K562 (cell line): ENCODE measurements around the gene KRTAP10-4. TPM values are rescaled to one million over a fixed set of nuclear protein-coding genes. Genes with fewer than 3 reads are reported as not detected.

Source experiments
- ATAC-seq: fragments of 200-7000 bp; cut with Tn5 transposase; 3 replicates; pipeline ENCODE4 v1.9.1; 2020; ENCODE audit warnings: moderate library complexity
- BruUV-seq: library from RNA; stranded (reverse); fragments of 400-500 nt; replicated peaks from 2 replicates; lab custom pipeline; 2021; lab: Mats Ljungman, UMichigan
- CTCF ChIA-PET: fragments of 300-600 bp; formaldehyde crosslinking; extraction: SDS; loops from one replicate; lab custom pipeline; 2021; ENCODE audit warnings: low intra/inter-chr PET ratio; lab: Yijun Ruan, JAX
- POLR2A ChIA-PET: fragments of 300-600, 350-650 bp; sonication (Branson Sonifier 250); formaldehyde crosslinking; extraction: SDS; loops from one replicate; lab custom pipeline; 2021; ENCODE audit warnings: antibody characterized with exemption, inconsistent platforms; lab: Yijun Ruan, JAX
- DNase-seq, 4 experiments: peaks; one replicate each; pipeline versions ENCODE4 v3.0.0 to v3.0.0-alpha.2; 2011 to 2018; ENCODE audit warnings: low spot score in 3 of 4, mixed read lengths in 3 of 4; ENCODE audit errors: extremely low read depth in 1 of 4
- FAIRE-seq: peaks from 2 replicates; lab custom pipeline; 2011; peaks lifted over from hg19 to GRCh38; lab: Jason Lieb, UNC
- H2AFZ ChIP-seq: 2 replicates; pipeline ENCODE4 v1.6.0; 2011; ENCODE audit warnings: low read depth, low read length, control low read depth, inconsistent platforms
- H3K27ac ChIP-seq: fragments of 200-600 bp; 3 replicates; pipeline ENCODE4 v1.8.0; 2011; ENCODE audit warnings: low read depth, mild to moderate bottlenecking, control low read depth, inconsistent platforms, low read length, moderate library complexity, mixed read lengths; ENCODE audit errors: extremely low read depth
- H3K27me3 ChIP-seq, 2 experiments: fragments of 300-600 bp in 1 of 2; 2 replicates in 1 of 2; 3 replicates in 1 of 2; pipeline versions ENCODE4 v1.6.0 to v1.8.0; 2011; ENCODE audit warnings: inconsistent platforms in 2 of 2, low read length in 2 of 2, mild to moderate bottlenecking in 1 of 2, mixed read lengths in 1 of 2, moderate library complexity in 1 of 2; ENCODE audit not compliant: control insufficient read depth in 2 of 2, insufficient read depth in 2 of 2
- H3K36me3 ChIP-seq: fragments of 300-600 bp; 3 replicates; pipeline ENCODE4 v1.8.0; 2011; ENCODE audit warnings: mild to moderate bottlenecking, low read length, inconsistent platforms; ENCODE audit not compliant: control insufficient read depth, insufficient read depth
- H3K4me1 ChIP-seq, 2 experiments: fragments of 200-600 bp in 1 of 2; replicated peaks in 1 of 2; 2 replicates in 1 of 2; 3 replicates in 1 of 2; pipeline versions ENCODE4 v1.5.1 to v1.8.0; 2011; ENCODE audit warnings: inconsistent platforms in 2 of 2, low read length in 2 of 2, mild to moderate bottlenecking in 1 of 2, mixed read lengths in 1 of 2, moderate library complexity in 1 of 2; ENCODE audit not compliant: control insufficient read depth in 2 of 2, insufficient read depth in 2 of 2
- H3K4me2 ChIP-seq: 2 replicates; pipeline ENCODE4 v1.6.1; 2011; ENCODE audit warnings: low read length, control low read depth, inconsistent platforms, mixed read lengths; ENCODE audit not compliant: insufficient read depth
- H3K4me3 ChIP-seq: fragments of 200-600 bp; sonication (generic), shearing (Covaris generic); 2 replicates; pipeline ENCODE4 v1.5.1; 2016; ENCODE audit warnings: control low read depth, inconsistent platforms
- H3K79me2 ChIP-seq: fragments of 200-600 bp; 3 replicates; pipeline ENCODE4 v1.8.0; 2011; ENCODE audit warnings: low read length, inconsistent platforms; ENCODE audit not compliant: control insufficient read depth, insufficient read depth
- H3K9ac ChIP-seq, 2 experiments: 2 replicates each; pipeline versions ENCODE4 v1.6.0 to v1.6.1; 2011; ENCODE audit warnings: low read depth in 2 of 2, low read length in 2 of 2, control low read depth in 1 of 2, inconsistent platforms in 1 of 2, mild to moderate bottlenecking in 1 of 2, mixed read lengths in 1 of 2; ENCODE audit not compliant: insufficient read depth in 1 of 2
- H3K9me1 ChIP-seq: one replicate; pipeline ENCODE4 v1.6.0; 2011; ENCODE audit warnings: inconsistent platforms, mild to moderate bottlenecking, low read length, moderate library complexity; ENCODE audit not compliant: control insufficient read depth, insufficient read depth
- H3K9me3 ChIP-seq: replicated peaks from 2 replicates; pipeline ENCODE4 v1.5.1; 2011; ENCODE audit warnings: low read depth, low read length, inconsistent platforms; ENCODE audit not compliant: control insufficient read depth, insufficient read depth
- H4K20me1 ChIP-seq: replicated peaks from 2 replicates; pipeline ENCODE4 v1.6.1; 2011; ENCODE audit warnings: low read length, inconsistent platforms, mixed read lengths; ENCODE audit not compliant: control insufficient read depth, insufficient read depth
- COPS2 ChIP-seq: fragments of 450-650 bp; conservative IDR thresholded peaks from 2 replicates; pipeline ENCODE4 v1.6.1; 2016; ENCODE audit warnings: mild to moderate bottlenecking, moderate library complexity
- DDX20 ChIP-seq: fragments of 450-650 bp; IDR thresholded peaks from 2 replicates; pipeline ENCODE4 v1.6.1; 2016; ENCODE audit warnings: missing genetic modification characterization, low read depth, mild to moderate bottlenecking, missing compliant biosample characterization, moderate library complexity
- DPF2 ChIP-seq: fragments of 450-650 bp; IDR thresholded peaks from 2 replicates; pipeline ENCODE4 v1.6.1; 2016
- HBP1 ChIP-seq: fragments of 450-650 bp; formaldehyde crosslinking; IDR thresholded peaks from 2 replicates; pipeline ENCODE4 v1.4.0; 2022; ENCODE audit warnings: missing genetic modification characterization
- HNRNPK ChIP-seq: fragments of 200-400 bp; formaldehyde crosslinking; IDR thresholded peaks from one replicate; pipeline ENCODE4 v1.6.1; 2018; ENCODE audit warnings: mild to moderate bottlenecking, low read depth, low read length; ENCODE audit not compliant: poor library complexity, severe bottlenecking
- MXI1 ChIP-seq: IDR thresholded peaks from 2 replicates; pipeline ENCODE4 v1.6.1; 2011; ENCODE audit warnings: low read depth, mild to moderate bottlenecking, improper control_type of control experiment, low read length
- NR2C2 ChIP-seq, 2 experiments: fragments of 200-800 bp in 1 of 2; sonication (Bioruptor generic) in 1 of 2; sonication (generic) in 1 of 2; formaldehyde crosslinking in 1 of 2; IDR thresholded peaks; 2 replicates each; pipeline versions ENCODE4 v1.6.1 to v1.8.0; 2016 to 2022; ENCODE audit warnings: mild to moderate bottlenecking in 1 of 2, missing compliant biosample characterization in 1 of 2, missing genetic modification characterization in 1 of 2, missing genetic modification reagents in 1 of 2
- TCF7 ChIP-seq: sonication (generic); IDR thresholded peaks from 2 replicates; pipeline ENCODE4 v1.6.1; 2016; ENCODE audit warnings: antibody characterized with exemption, borderline replicate concordance
- ZBTB17 ChIP-seq: fragments of 450-650 bp; formaldehyde crosslinking; IDR thresholded peaks from 2 replicates; pipeline ENCODE4 v1.4.0; 2020; ENCODE audit warnings: mild to moderate bottlenecking
- ZNF12 ChIP-seq: sonication (generic); formaldehyde crosslinking; IDR thresholded peaks from 2 replicates; pipeline ENCODE4 v1.4.0; 2020; ENCODE audit warnings: mild to moderate bottlenecking, missing genetic modification reagents
- ZNF224 ChIP-seq: sonication (generic); formaldehyde crosslinking; IDR thresholded peaks from 2 replicates; pipeline ENCODE4 v1.8.0; 2022; ENCODE audit warnings: mild to moderate bottlenecking, missing genetic modification reagents
- ZNF57 ChIP-seq: fragments of 450-650 bp; formaldehyde crosslinking; IDR thresholded peaks from 2 replicates; pipeline ENCODE4 v1.4.0; 2020; ENCODE audit warnings: mild to moderate bottlenecking, moderate library complexity
- WGBS: fragments of 100-300 bp; shearing (Covaris generic); methylation state at CpG from one replicate; pipeline ENCODE4 v1.1.6; 2016; ENCODE audit warnings: low coverage, mixed read lengths; ENCODE audit not compliant: insufficient coverage; ENCODE audit errors: missing lambda C conversion rate; 5-methylcytosine and 5-hydroxymethylcytosine counted together
- in situ Hi-C: fragments of 300-500 bp; cut with MboI; formaldehyde crosslinking; loops from 4 replicates; pipeline ENCODE4 v1.15.0; 2018; ENCODE audit warnings: inconsistent platforms, mixed read lengths
- intact Hi-C: fragments of 100-400 bp; cut with micrococcal nuclease; formaldehyde crosslinking; loops from 2 replicates; pipeline ENCODE4 v1.14.2; 2022
- polyA plus RNA-seq, 8 experiments: library from polyadenylated mRNA; depleted of rRNA in 4 of 8; stranded (reverse) in 5 of 8; unstranded in 3 of 8; fragments of >200 nt; fragmentation: Nextera tagmentation in 2 of 8; fragmentation: Illumina TruSeq in 1 of 8; extraction: Ambion mirVana in 2 of 8; extraction: Trizol in 1 of 8; gene quantifications; 2 replicates each; pipeline versions ENCODE4 v1.2.1 to v1.2.3, GENCODE V29; 2011 to 2014; ENCODE audit warnings: inconsistent platforms in 1 of 8, missing spikeins in 1 of 8
- total RNA-seq, 7 experiments: library from RNA; depleted of rRNA in 6 of 7; stranded (reverse); fragments of >200 nt in 6 of 7; fragmentation: Illumina TruSeq in 2 of 7; extraction: Trizol in 2 of 7; gene quantifications; 2 replicates each; pipeline versions ENCODE4 v1.2.1 to v1.2.3, GENCODE V29; 2011 to 2021; ENCODE audit warnings: low replicate concordance in 1 of 7
- TF ChIP-seq, protein P1 (sequence below): fragments of 450-650 bp; IDR thresholded peaks from 2 replicates; pipeline ENCODE4 v1.7.1; 2018; ENCODE audit warnings: mild to moderate bottlenecking, low read depth; ENCODE audit not compliant: partially characterized antibody

KRTAP10-4 gene
- total and polyA plus RNA-seq, 9 of the 15 experiments (the other 6 are each of a cell fraction or from before 2014, with no cell fraction given): not detected

GRCh38 chr21:44616591-44616926 is 43.0 kb downstream of the KRTAP10-4 start:
- FAIRE-seq (no peak), DNase-seq (no peak), ATAC-seq (no peak)
- TF ChIP-seq ZBTB17: no peak
- TF ChIP-seq NR2C2 (CRISPR knock-in tag; IDR thresholded peaks at IDR 0.05): no peak
- no peak for TF ChIP-seq NR2C2 (tag; IDR thresholded peaks at IDR 0.05)
- no peak for TF ChIP-seq DPF2
- no peak for TF ChIP-seq ZNF12 (CRISPR knock-in tag)
- no peak for TF ChIP-seq HBP1
- no peak for TF ChIP-seq DDX20 (tag)
- no peak for TF ChIP-seq COPS2
- TF ChIP-seq TCF7: no peak
- TF ChIP-seq ZNF57 (CRISPR knock-in tag): no peak
- TF ChIP-seq, protein P1, sequence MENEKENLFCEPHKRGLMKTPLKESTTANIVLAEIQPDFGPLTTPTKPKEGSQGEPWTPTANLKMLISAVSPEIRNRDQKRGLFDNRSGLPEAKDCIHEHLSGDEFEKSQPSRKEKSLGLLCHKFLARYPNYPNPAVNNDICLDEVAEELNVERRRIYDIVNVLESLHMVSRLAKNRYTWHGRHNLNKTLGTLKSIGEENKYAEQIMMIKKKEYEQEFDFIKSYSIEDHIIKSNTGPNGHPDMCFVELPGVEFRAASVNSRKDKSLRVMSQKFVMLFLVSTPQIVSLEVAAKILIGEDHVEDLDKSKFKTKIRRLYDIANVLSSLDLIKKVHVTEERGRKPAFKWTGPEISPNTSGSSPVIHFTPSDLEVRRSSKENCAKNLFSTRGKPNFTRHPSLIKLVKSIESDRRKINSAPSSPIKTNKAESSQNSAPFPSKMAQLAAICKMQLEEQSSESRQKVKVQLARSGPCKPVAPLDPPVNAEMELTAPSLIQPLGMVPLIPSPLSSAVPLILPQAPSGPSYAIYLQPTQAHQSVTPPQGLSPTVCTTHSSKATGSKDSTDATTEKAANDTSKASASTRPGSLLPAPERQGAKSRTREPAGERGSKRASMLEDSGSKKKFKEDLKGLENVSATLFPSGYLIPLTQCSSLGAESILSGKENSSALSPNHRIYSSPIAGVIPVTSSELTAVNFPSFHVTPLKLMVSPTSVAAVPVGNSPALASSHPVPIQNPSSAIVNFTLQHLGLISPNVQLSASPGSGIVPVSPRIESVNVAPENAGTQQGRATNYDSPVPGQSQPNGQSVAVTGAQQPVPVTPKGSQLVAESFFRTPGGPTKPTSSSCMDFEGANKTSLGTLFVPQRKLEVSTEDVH: no peak
- TF ChIP-seq HNRNPK: no peak
- TF ChIP-seq ZNF224 (CRISPR knock-in tag): no peak
- TF ChIP-seq MXI1: no peak
- Histone ChIP-seq H3K27me3 (peaks cover 14 to 44% of the 10 kb centered on the region in 2 experiments; a peak in 4 of 5 replicates), H3K9ac (no peak overlapping the region), H3K27ac (no peak overlapping the region), H3K9me3 (no peaks in the 10 kb centered on the region; the same call in 1 of the 2 replicates), H3K4me3 (no peak overlapping the region), H3K79me2 (no peaks in the 10 kb centered on the region), H3K36me3 (no peaks in the 10 kb centered on the region), H2AFZ (no peak overlapping the region), H3K9me1 (peaks cover 3% of the 10 kb centered on the region), H3K4me2 (no peak overlapping the region), H4K20me1 (no peaks in the 10 kb centered on the region), H3K4me1 (peaks cover 0 to 10% of the 10 kb centered on the region in 2 experiments; a peak in 2 of 5 replicates)
- under 1% methylated on average over 16 of the region's 16 CpGs for WGBS
- ChIA-PET POLR2A (interaction anchor here (0.6 kb wide), 1 partner anchor 229 kb away, joined by 3 read pairs; no protein-coding TSS in a partner anchor), CTCF (no interaction called here)
- in situ Hi-C loops (no loop called here), intact Hi-C loops (no loop called here)
- BruUV-seq: no TSS peak
